Ovary (tissue), 9 donors: Measurements from ENCODE around the gene SLC12A8. TPM values are rescaled to one million over a fixed set of nuclear protein-coding genes. Genes with fewer than 3 reads are reported as not detected.

Experiments used
- DNase-seq, 5 donors: peaks; one replicate each; pipeline ENCODE4 v3.0.0-alpha.2; 2019 to 2020
- H3K27ac ChIP-seq, 2 donors: fragments of 200-600 bp; one replicate each; pipeline versions ENCODE4 v1.5.1 to v1.8.0; 2019 to 2022
- H3K27me3 ChIP-seq: fragments of 200-600 bp; one replicate; pipeline ENCODE4 v1.8.0; 2022
- H3K36me3 ChIP-seq: fragments of 200-600 bp; sonication (generic); one replicate; pipeline ENCODE4 v1.5.1; 2019
- H3K4me1 ChIP-seq: one replicate; pipeline ENCODE4 v1.8.1; 2013; ENCODE audit warnings: mild to moderate bottlenecking, moderate library complexity; ENCODE audit not compliant: insufficient read depth
- H3K4me3 ChIP-seq: fragments of 200-600 bp; sonication (generic); one replicate; pipeline ENCODE4 v1.5.1; 2017
- H3K9me3 ChIP-seq, 2 donors: fragments of 200-600 bp in 1 of 2; sonication (generic) in 1 of 2; one replicate each; pipeline versions ENCODE4 v1.5.1 to v1.8.1; 2013 to 2019; ENCODE audit warnings: mild to moderate bottlenecking in 1 of 2, moderate library complexity in 1 of 2
- EP300 ChIP-seq: sonication (generic); formaldehyde crosslinking; IDR thresholded peaks from one replicate; pipeline ENCODE4 v1.6.1; 2017; ENCODE audit warnings: antibody characterized with exemption
- POLR2A ChIP-seq: fragments of 450-650 bp; IDR thresholded peaks from one replicate; pipeline ENCODE4 v1.6.1; 2017; ENCODE audit warnings: antibody characterized with exemption, mild to moderate bottlenecking, moderate library complexity
- WGBS, 3 donors: extraction: QIAGEN DNeasy Blood & Tissue Kit in 1 of 3; methylation state at CpG; one replicate each; pipeline versions ENCODE4 v1.1.5 to v1.1.7; 2013 to 2017; 5-methylcytosine and 5-hydroxymethylcytosine counted together
- intact Hi-C, 4 donors: fragments of 100-400 bp; cut with DNase I; formaldehyde crosslinking; loops; one replicate each; pipeline versions ENCODE4 v1.11.0 to v1.15.1; 2022 to 2023
- polyA plus RNA-seq, 2 donors: library from polyadenylated mRNA; stranded (reverse); fragments of 200-250 nt in 1 of 2; fragments of 350-450 nt in 1 of 2; fragmentation: Illumina TruSeq in 1 of 2; extraction: RNeasy Lipid Tissue Mini Kit (QIAGEN cat#74804) in 1 of 2; gene quantifications; one replicate each; pipeline ENCODE4 v1.2.3, GENCODE V29; 2013 to 2014
- total RNA-seq, 7 donors: library from RNA; depleted of rRNA in 2 of 7; stranded (reverse); fragments of >200 nt in 2 of 7; fragmentation: NEBNext Ultra II Directional in 3 of 7; extraction: Animal tissue kit (Norgen Biotek cat#: 25700) in 3 of 7; gene quantifications; one replicate each; pipeline versions ENCODE4 v1.1.0 to v1.2.4, GENCODE V29; 2016 to 2023
- TF ChIP-seq, protein P1 (sequence below), 3 donors: fragments of 450-650 bp in 2 of 3; fragments of 200-600 bp in 1 of 3; IDR thresholded peaks; one replicate each; pipeline versions ENCODE4 v1.5.1 to v1.8.0; 2016 to 2022; ENCODE audit warnings: antibody characterized with exemption in 3 of 3, mild to moderate bottlenecking in 1 of 3
- donor health status: DM: no; HTN: no; CAD: no; lungs with moderate emphysema.
- donor health status: DM: no; HTN: no; CAD: no.
- donor health status: Bipolar disorder and iron deficiency.
- donor health status: DM: yes; HTN: yes; CAD: no.
- donor health status: DM: no; HTN: no; CAD: no.
- donor health status: DM: yes; HTN: yes; CAD: no.

SLC12A8 gene
- total and polyA plus RNA-seq, 9 donors: 0.28 to 11.5 (median 1.5) TPM

DNA sequence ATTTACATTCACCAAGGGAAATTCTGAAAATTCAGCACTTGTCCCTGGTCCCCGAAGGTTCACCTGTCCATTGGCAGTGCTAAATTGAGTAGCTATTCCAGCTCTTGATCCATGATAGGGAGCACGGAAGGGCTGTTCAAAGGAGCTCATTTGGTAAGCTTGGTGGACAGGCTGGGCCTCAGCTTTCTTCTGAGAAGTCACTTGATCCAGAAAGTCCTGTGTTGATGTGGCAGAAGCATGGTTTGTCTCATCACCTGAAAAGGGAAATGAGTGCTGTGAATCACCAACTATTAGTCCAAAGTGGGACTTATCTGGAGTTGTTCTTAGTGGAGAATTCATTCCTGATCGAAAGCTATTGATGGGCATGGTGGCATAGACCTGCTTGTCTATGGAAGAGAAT lies 19.9 kb upstream of the SLC12A8 start:
- no peaks in the 10 kb centered on the region for H3K36me3 ChIP-seq
- no peaks in the 10 kb centered on the region for H3K27me3 ChIP-seq
- intact Hi-C loops: loop anchor here in 1 of 4 donors (10.0 kb wide), 1 partner anchor 202 kb away; no protein-coding TSS in a partner anchor
- WGBS, 3 donors: 95 to 99% (median 97%) methylated on average over 3 of the region's 3 CpGs
- H3K4me3 ChIP-seq: no peak overlapping the region
- H3K27ac ChIP-seq: no peak overlapping the region
- TF ChIP-seq POLR2A (no peak), EP300 (no peak)
- TF ChIP-seq, protein P1, sequence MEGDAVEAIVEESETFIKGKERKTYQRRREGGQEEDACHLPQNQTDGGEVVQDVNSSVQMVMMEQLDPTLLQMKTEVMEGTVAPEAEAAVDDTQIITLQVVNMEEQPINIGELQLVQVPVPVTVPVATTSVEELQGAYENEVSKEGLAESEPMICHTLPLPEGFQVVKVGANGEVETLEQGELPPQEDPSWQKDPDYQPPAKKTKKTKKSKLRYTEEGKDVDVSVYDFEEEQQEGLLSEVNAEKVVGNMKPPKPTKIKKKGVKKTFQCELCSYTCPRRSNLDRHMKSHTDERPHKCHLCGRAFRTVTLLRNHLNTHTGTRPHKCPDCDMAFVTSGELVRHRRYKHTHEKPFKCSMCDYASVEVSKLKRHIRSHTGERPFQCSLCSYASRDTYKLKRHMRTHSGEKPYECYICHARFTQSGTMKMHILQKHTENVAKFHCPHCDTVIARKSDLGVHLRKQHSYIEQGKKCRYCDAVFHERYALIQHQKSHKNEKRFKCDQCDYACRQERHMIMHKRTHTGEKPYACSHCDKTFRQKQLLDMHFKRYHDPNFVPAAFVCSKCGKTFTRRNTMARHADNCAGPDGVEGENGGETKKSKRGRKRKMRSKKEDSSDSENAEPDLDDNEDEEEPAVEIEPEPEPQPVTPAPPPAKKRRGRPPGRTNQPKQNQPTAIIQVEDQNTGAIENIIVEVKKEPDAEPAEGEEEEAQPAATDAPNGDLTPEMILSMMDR (IDR thresholded peaks at IDR 0.05): no peak
- H3K9me3 ChIP-seq: no peaks in the 10 kb centered on the region
- no peaks in the 10 kb centered on the region for H3K4me1 ChIP-seq
- DNase-seq: no peak

DNA sequence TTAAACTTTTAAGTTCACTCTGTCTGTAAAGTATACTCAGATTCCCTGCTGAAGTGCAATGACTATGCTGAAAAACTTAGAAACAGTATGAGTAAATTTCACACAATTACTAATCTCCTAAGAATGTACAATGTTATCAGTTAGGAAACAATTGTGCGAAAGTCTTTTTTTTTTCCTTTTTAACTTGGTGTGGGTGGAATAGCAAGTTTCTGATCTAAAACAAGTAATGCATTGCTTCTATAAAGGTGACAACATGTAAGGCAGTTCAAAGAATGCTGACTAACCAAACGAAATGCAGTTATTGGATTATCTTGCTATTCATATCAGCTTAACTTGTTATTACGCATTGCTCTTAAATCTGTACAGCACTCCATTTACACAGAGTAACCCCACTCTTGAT lies 19.3 kb upstream of the SLC12A8 start:
- intact Hi-C loops: loop anchor here in 1 of 4 donors (10.0 kb wide), 1 partner anchor 203 kb away; no protein-coding TSS in a partner anchor
- DNase-seq: no peak
- Histone ChIP-seq H3K36me3 (no peaks in the 10 kb centered on the region), H3K27ac (no peak overlapping the region), H3K4me3 (no peak overlapping the region), H3K27me3 (no peaks in the 10 kb centered on the region), H3K9me3 (no peaks in the 10 kb centered on the region), H3K4me1 (no peaks in the 10 kb centered on the region)
- WGBS, 3 donors: 57 to 60% (median 58%) methylated on average over 3 of the region's 3 CpGs
- TF ChIP-seq, protein P1 (IDR thresholded peaks at IDR 0.05): no peak
- TF ChIP-seq POLR2A: no peak
- TF ChIP-seq EP300: no peak

DNA sequence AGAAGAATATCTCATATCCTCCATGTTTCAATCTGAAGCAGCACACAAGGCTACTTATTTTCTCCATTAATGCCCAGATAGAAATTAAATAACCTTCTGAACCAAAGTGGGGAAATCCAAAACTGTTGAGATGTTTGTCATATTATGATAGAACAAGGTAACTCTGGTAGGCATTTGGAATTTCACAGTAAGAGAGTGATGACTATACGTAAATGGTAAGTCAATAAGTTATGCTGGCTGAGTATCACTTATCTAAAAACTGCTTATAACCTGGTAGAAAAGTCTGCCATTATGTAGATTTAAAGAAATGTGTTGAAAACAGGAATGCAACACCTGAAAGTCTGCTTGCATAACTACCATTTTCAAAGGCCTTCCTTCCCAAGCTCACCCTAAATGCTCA lies 17.2 kb upstream of the SLC12A8 start:
- intact Hi-C loops: loop anchor here in 1 of 4 donors (10.0 kb wide), 1 partner anchor 205 kb away; no protein-coding TSS in a partner anchor
- DNase-seq: no peak
- Histone ChIP-seq H3K4me1 (no peaks in the 10 kb centered on the region), H3K36me3 (no peaks in the 10 kb centered on the region), H3K9me3 (no peaks in the 10 kb centered on the region), H3K4me3 (no peak overlapping the region), H3K27me3 (no peaks in the 10 kb centered on the region), H3K27ac (no peak overlapping the region)
- 96 to 100% (median 97%) methylated on average over 1 of the region's 1 CpG for WGBS, 3 donors
- TF ChIP-seq POLR2A: no peak
- no peak for TF ChIP-seq EP300
- TF ChIP-seq, protein P1 (IDR thresholded peaks at IDR 0.05): no peak

DNA sequence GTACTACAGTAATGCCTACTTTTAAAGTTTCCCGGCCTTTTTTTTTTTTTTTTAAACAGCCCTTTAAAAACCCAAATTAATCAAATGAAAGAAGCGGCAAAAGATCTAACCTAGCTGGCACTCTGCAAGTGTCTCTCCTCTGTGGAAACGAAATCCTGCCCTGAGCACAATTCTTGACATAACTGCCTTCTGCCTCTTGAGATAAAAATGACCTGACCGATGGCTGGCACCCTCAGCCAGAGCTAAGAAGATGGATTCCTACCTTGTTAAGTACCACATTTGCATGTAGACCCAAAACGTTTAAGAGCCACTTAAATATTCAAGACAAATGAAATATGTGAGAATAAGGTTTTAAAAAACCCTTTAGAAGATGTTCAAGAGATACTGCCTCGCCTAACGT lies 16.6 kb upstream of the SLC12A8 start:
- no peaks in the 10 kb centered on the region for H3K36me3 ChIP-seq
- no peak overlapping the region for H3K4me3 ChIP-seq
- DNase-seq: no peak
- no peaks in the 10 kb centered on the region for H3K27me3 ChIP-seq
- H3K4me1 ChIP-seq: no peaks in the 10 kb centered on the region
- no peak for TF ChIP-seq POLR2A
- TF ChIP-seq, protein P1 (IDR thresholded peaks at IDR 0.05): no peak
- no peak for TF ChIP-seq EP300
- no peak overlapping the region for H3K27ac ChIP-seq
- intact Hi-C loops: no loop called here
- 76 to 85% (median 84%) methylated on average over 7 of the region's 7 CpGs for WGBS, 3 donors
- H3K9me3 ChIP-seq: no peaks in the 10 kb centered on the region
